Breast epithelium (tissue), 4 donors: ENCODE measurements around the gene PAAF1. TPM values are rescaled to one million over a fixed set of nuclear protein-coding genes. Genes with fewer than 3 reads are reported as not detected.

Experiments
- DNase-seq, 2 donors: peaks; one replicate each; pipeline ENCODE4 v3.0.0-alpha.2; 2019; ENCODE audit warnings: low spot score in 2 of 2
- H3K27ac ChIP-seq, 2 donors: fragments of 200-600 bp; sonication (generic) in 1 of 2; one replicate each; pipeline ENCODE4 v1.5.1; 2016 to 2019; ENCODE audit warnings: mild to moderate bottlenecking in 1 of 2
- H3K27me3 ChIP-seq, 2 donors: fragments of 200-600 bp; sonication (generic) in 1 of 2; one replicate each; pipeline versions ENCODE4 v1.5.1 to v1.6.0; 2017 to 2019; ENCODE audit warnings: control low read depth in 1 of 2, mild to moderate bottlenecking in 1 of 2
- H3K36me3 ChIP-seq: fragments of 200-600 bp; one replicate; pipeline ENCODE4 v1.5.1; 2019
- H3K4me1 ChIP-seq, 2 donors: fragments of 200-600 bp; sonication (generic); one replicate each; pipeline ENCODE4 v1.5.1; 2016 to 2019; ENCODE audit warnings: control low read depth in 1 of 2
- H3K4me3 ChIP-seq, 3 donors: fragments of 200-600 bp; sonication (generic); 1 replicate in 2 of 3; 2 replicates in 1 of 3; pipeline ENCODE4 v1.5.1; 2016 to 2019; ENCODE audit warnings: mild to moderate bottlenecking in 3 of 3, moderate library complexity in 2 of 3
- H3K9me3 ChIP-seq, 2 donors: fragments of 200-600 bp; sonication (generic) in 1 of 2; one replicate each; pipeline ENCODE4 v1.5.1; 2016 to 2019; ENCODE audit warnings: control low read depth in 1 of 2
- CTCF ChIP-seq, 3 donors: fragments of 450-650 bp; IDR thresholded peaks; one replicate each; pipeline ENCODE4 v1.5.1; 2016 to 2017; ENCODE audit warnings: antibody characterized with exemption in 3 of 3, mild to moderate bottlenecking in 3 of 3, moderate library complexity in 3 of 3
- POLR2A ChIP-seq: fragments of 450-650 bp; IDR thresholded peaks from one replicate; pipeline ENCODE4 v1.6.1; 2016; ENCODE audit warnings: antibody characterized with exemption, mild to moderate bottlenecking, moderate library complexity
- POLR2AphosphoS5 ChIP-seq, 3 donors: sonication (generic); formaldehyde crosslinking; IDR thresholded peaks; one replicate each; pipeline ENCODE4 v1.6.1; 2017; ENCODE audit warnings: antibody characterized with exemption in 3 of 3
- intact Hi-C: fragments of 100-400 bp; cut with DNase I; formaldehyde crosslinking; loops from one replicate; pipeline ENCODE4 v1.15.1; 2023; ENCODE audit warnings: low total_unique reads
- total RNA-seq, 3 donors: library from RNA; depleted of rRNA; stranded (reverse); fragments of >200 nt; gene quantifications; one replicate each; pipeline ENCODE4 v1.1.0, GENCODE V29; 2016

Gene PAAF1
- total RNA-seq, 3 donors from 2014 or later: 8.5 to 19.0 (median 9.5) TPM

- no peak overlapping the region for H3K4me3 ChIP-seq
Measured at GRCh38 chr11:73851046-73851764, 25.6 kb upstream of the PAAF1 start.

GRCh38 chr11:73852049-73852448 is 24.8 kb upstream of the PAAF1 start:
- intact Hi-C loops: no loop called here
- Histone ChIP-seq H3K27ac (no peak overlapping the region), H3K4me1 (no peaks in the 10 kb centered on the region), H3K27me3 (no peaks in the 10 kb centered on the region), H3K4me3 (no peak overlapping the region), H3K36me3 (no peaks in the 10 kb centered on the region), H3K9me3 (no peaks in the 10 kb centered on the region)
- TF ChIP-seq POLR2A: no peak
- TF ChIP-seq CTCF (IDR thresholded peaks at IDR 0.05): no peak
- TF ChIP-seq POLR2AphosphoS5 (IDR thresholded peaks at IDR 0.05): no peak
- no peak for DNase-seq

More at GRCh38 chr11:73851046-73851764, 25.6 kb upstream of the PAAF1 start:
- TF ChIP-seq POLR2A (no peak), POLR2AphosphoS5 (IDR thresholded peaks at IDR 0.05) (no peak), CTCF (IDR thresholded peaks at IDR 0.05) (no peak)
- no peak for DNase-seq
- H3K4me1 ChIP-seq: no peaks in the 10 kb centered on the region
- no peaks in the 10 kb centered on the region for H3K9me3 ChIP-seq
- no peaks in the 10 kb centered on the region for H3K27me3 ChIP-seq
- H3K27ac ChIP-seq: no peak overlapping the region
- intact Hi-C loops: no loop called here
- no peaks in the 10 kb centered on the region for H3K36me3 ChIP-seq

GRCh38 chr11:73854680-73855079 is 22.1 kb upstream of the PAAF1 start:
- Histone ChIP-seq H3K4me1 (no peaks in the 10 kb centered on the region), H3K4me3 (no peak overlapping the region), H3K27ac (no peak overlapping the region), H3K9me3 (no peaks in the 10 kb centered on the region), H3K36me3 (no peaks in the 10 kb centered on the region), H3K27me3 (no peaks in the 10 kb centered on the region)
- intact Hi-C loops: no loop called here
- TF ChIP-seq CTCF (IDR thresholded peaks at IDR 0.05): no peak
- TF ChIP-seq POLR2AphosphoS5 (IDR thresholded peaks at IDR 0.05): no peak
- no peak for TF ChIP-seq POLR2A
- no peak for DNase-seq

GRCh38 chr11:73856031-73856567 is 20.7 kb upstream of the PAAF1 start:
- Histone ChIP-seq H3K27ac (no peak overlapping the region), H3K36me3 (no peaks in the 10 kb centered on the region), H3K4me1 (no peaks in the 10 kb centered on the region), H3K9me3 (no peaks in the 10 kb centered on the region), H3K4me3 (no peak overlapping the region), H3K27me3 (no peaks in the 10 kb centered on the region)
- TF ChIP-seq CTCF (IDR thresholded peaks at IDR 0.05) (no peak), POLR2AphosphoS5 (IDR thresholded peaks at IDR 0.05) (no peak), POLR2A (no peak)
- intact Hi-C loops: no loop called here
- no peak for DNase-seq

- H3K4me1 ChIP-seq: no peaks in the 10 kb centered on the region
- no peaks in the 10 kb centered on the region for H3K9me3 ChIP-seq
Measured at GRCh38 chr11:73859671-73860070, 17.1 kb upstream of the PAAF1 start.

More at GRCh38 chr11:73859671-73860070, 17.1 kb upstream of the PAAF1 start:
- H3K36me3 ChIP-seq: no peaks in the 10 kb centered on the region
- DNase-seq: no peak
- no peak for TF ChIP-seq POLR2AphosphoS5 (IDR thresholded peaks at IDR 0.05)
- no peak for TF ChIP-seq POLR2A
- TF ChIP-seq CTCF (IDR thresholded peaks at IDR 0.05): no peak
- H3K27ac ChIP-seq: no peak overlapping the region
- H3K27me3 ChIP-seq: no peaks in the 10 kb centered on the region
- no peak overlapping the region for H3K4me3 ChIP-seq
- intact Hi-C loops: no loop called here
